ENCODE data around the gene FAT2.

Gene FAT2

DNA sequence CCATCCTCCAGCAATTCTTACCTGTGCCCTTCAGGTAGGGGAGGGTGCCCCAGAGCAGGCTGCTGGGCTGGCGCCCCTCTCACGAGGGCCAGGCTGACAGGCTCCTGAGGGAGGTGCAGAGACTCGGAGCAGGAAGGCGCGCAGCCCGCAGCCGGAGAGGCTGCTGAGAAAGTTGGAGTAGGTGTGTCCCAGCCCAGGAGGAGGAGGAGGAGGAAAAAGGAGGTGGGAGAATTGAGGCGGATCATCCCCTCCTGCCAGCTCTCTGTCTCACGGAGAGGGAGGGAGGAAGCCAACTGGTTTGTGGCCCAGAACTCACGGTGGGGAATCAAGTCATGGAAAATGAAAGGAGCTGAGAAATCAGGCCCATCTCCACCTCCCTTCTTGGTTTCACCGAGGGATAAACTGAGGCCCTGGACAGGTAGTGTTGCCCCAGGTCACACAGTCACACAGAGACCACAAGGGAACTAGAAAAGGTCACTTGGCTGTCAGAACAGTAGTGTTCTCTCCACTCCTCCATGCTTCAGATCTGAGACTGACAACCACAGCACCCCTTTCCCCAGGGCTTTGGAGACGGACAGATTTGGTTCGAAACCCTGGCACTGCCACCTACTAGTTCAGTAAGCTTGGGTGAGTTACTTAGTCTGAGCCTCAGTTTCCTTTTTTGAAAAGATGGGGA is at the start of gene FAT2:
TSS of gene FAT2 (minus strand) at position 188 of the 676 bp plus-strand sequence. CDS start 22,400 bp downstream, outside the sequence.
- no peak for DNase-seq (ENCODE audit: low read depth)

- no peak for DNase-seq (ENCODE audit: low read depth)
Observed at GRCh38 chr5:151638619-151639018, 47.5 kb upstream of the FAT2 start.

GRCh38 chr5:151637676-151638075 is 46.5 kb upstream of the FAT2 start:
- no peak for DNase-seq (ENCODE audit: low read depth)

GRCh38 chr5:151633892-151634291 is 42.8 kb upstream of the FAT2 start:
- no peak for DNase-seq (ENCODE audit: low read depth)

DNA sequence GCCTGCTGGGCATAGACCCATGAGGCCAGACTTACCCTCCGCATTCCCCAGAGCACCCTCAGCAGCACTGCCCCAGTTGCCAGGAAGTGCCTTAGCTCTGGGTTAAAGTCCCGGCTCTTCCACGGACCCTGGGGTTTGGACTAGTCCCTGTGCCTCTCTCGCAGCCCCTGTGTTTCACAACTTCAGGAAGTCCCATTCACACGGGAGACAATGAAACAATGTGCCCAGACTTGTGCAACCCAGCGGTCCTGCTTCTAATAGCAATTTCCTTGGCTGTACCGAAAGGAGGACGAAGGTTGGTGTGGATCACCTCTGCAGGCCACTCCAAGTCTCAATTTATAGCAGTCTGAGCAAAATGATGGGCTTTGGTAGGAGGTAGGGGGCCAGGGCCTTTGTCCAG is 41.8 kb upstream of the FAT2 start:
- DNase-seq (ENCODE audit: low read depth), result no peak

DNA sequence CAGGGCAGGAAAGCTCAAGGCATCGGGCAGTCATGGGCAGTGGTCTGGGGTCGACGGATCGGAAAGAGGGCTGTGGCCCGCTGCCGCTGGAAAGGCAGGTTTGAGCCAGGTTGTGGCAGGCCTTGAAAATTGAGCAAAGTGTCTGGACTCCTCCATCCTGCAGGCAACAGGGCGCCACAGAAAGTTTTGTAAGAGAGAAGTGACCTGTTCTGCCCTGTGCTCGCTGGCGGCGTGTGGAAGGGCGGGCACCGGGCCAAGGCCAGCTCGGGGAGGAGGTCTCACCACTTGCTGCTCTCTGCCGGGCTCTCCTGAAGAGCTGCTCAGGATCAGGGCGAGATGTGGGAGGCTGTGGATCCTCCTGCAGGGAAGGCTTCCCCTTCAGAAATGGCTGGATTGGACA is 41.4 kb upstream of the FAT2 start:
- DNase-seq (ENCODE audit: low read depth), result no peak

DNA sequence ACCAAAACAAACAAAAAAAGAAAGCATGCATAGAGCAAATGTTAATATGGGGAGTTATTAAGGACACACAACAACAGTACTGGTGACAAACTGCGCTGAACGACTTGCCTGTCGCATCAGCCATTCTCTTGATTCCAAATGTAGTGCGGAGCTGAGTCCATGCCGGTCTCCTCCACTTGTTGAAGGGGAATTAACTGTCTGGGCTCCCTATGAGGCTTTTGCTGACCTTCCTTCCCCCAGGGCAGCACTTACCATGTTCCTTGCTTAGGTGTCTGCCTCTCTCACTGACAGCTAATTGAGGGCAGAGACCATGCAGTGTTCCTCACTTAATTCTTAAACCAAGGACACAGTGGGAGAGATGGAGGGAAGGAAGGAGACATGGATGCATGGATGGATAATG is 40.8 kb upstream of the FAT2 start:
- DNase-seq (ENCODE audit: low read depth), result no peak

- DNase-seq (ENCODE audit: low read depth), result no peak
Observed at GRCh38 chr5:151630088-151630487, 39.0 kb upstream of the FAT2 start.

- no peak for DNase-seq (ENCODE audit: low read depth)
Observed at GRCh38 chr5:151628112-151628823, 37.1 kb upstream of the FAT2 start.

GRCh38 chr5:151627650-151628049 is 36.5 kb upstream of the FAT2 start:
- DNase-seq (ENCODE audit: low read depth), result no peak

DNA sequence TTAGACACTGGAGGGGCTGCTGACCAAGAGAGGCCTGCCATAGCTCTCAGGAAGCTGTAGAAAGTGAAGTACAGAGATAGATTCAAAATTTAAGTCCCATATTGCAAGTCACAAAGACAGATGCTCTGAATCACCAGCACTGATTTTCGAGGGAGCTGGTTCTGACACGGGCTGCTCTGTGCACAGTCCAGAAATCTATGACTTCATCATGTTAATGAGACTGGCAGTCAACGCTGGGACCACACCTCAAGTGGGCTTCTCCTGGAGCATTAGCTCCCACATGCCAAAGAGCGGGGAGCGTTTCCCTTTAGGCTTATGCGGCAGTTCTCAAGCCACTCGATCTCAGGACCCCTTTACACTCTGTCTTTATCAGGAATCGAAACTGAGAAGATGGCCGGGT is 34.2 kb upstream of the FAT2 start:
- no peak for DNase-seq (ENCODE audit: low read depth)

DNA sequence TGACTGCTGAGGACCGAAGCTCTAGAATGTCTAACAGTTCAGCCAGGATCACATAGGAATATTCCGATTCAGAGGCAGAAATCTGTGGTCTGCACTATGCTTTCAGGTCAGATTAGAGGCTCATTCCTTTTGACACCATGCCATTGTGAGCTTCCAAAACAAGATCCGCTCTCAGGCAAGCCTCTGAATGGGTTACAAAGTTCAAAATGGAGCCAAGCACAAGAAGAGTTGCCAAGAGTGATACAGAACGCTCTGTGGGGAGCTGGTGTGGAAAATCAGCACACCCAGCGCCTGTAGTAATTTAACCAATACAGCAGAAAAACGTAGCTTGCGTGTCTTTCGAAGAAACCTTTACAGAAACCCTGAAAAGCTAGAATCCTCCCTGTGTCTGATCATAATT is 33.3 kb upstream of the FAT2 start:
- no peak for DNase-seq (ENCODE audit: low read depth)

DNA sequence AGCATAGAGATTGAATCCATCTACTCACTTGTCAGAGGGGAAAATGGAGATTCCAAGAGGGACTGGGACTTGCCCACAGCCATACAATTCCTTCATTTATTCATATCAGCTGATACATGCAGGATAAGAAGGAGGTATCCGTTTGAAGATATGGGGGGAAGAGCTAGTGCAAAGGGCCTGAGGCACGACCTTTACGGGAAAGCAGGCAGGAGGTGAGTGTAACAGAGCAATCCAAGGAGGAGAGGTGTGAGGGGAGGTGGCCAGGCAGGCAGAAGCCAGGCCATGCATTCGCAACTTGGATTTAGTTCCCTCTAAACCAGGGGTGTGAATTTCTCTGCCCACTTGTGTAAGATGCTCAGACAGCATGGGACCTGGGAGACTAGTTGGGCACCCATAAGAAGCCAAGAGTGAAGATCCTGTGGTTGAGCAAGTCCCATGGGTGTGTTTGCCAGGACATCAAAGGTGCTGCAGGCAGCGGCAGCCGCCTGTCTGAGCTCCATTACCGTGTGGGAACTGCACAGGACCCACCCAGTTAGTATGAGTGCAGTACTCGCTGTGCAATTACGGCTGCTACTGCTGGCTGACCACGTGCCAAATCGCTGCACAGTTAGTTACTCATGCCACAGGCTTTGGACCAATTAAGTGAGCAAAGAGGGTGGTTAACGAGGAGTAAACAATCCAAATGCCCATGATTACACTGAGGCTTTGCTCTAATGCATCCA is 31.4 kb upstream of the FAT2 start:
- no peak for DNase-seq (ENCODE audit: low read depth)

- DNase-seq (ENCODE audit: low read depth), result no peak
Observed at GRCh38 chr5:151620461-151620840, 29.3 kb upstream of the FAT2 start.

DNA sequence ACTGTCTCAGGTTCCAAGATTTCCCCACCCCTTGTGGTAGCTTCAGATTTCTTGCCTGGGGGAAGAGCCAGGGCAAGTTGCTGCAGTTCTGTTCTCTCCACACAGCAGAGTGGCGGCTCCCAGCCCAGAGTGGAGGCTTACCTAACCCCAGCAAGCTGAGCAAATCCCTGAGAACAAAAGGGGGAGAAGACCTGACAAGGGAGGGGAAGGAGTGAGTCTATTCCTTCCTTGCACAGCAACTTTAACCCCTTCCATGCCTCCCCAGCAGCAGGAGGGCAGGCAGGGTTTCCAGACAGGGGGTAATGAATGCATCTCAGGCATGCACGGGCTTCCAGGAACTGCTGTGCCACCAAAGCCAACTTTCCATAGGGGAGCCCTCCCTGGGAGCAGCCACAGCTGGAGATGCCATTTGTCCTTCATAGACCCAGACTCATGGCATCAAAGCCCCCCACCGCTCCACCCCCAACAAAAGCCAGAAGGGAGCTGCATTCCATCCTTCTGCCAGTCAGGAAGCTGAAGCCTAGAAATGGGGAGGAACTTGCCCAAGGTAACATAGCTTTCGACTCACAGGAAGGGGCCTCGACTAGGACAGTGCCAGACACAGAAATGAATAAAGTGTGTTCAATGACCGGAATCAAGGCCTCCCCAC is 28.8 kb upstream of the FAT2 start:
- DNase-seq (ENCODE audit: low read depth), result no peak

GRCh38 chr5:151618907-151619306 is 27.8 kb upstream of the FAT2 start:
- DNase-seq (ENCODE audit: low read depth), result no peak

GRCh38 chr5:151617841-151618710 is 26.9 kb upstream of the FAT2 start:
- DNase-seq (ENCODE audit: low read depth), result no peak

GRCh38 chr5:151617383-151617840 is 26.3 kb upstream of the FAT2 start:
- DNase-seq (ENCODE audit: low read depth), result no peak

GRCh38 chr5:151615431-151615830 is 24.3 kb upstream of the FAT2 start:
- peak; percentile 9 for DNase-seq (ENCODE audit: low read depth)

GRCh38 chr5:151614565-151614964 is 23.4 kb upstream of the FAT2 start:
- no peak for DNase-seq (ENCODE audit: low read depth)

GRCh38 chr5:151612689-151613427 is 21.7 kb upstream of the FAT2 start:
- DNase-seq (ENCODE audit: low read depth), result peak; percentile 40
